Stimulated activated CD8-positive, alpha-beta memory T cell treated with anti-CD3 and anti-CD28 coated beads, Interleukin-12 subunit alpha, Interleukin-12 subunit beta, amount 100 ng/mL, for 4 hours (primary cell): ENCODE results near the gene ZNF431.
"Not testable (repeated sequence)": the region's sequence is repeated elsewhere in the genome, so short reads cannot be mapped to it uniquely, and the experiment has no call there.

Experiments
- DNase-seq: peaks from one replicate; pipeline ENCODE4 v3.0.0-alpha.2; 2020; ENCODE audit warnings: low read depth

Gene ZNF431

DNA sequence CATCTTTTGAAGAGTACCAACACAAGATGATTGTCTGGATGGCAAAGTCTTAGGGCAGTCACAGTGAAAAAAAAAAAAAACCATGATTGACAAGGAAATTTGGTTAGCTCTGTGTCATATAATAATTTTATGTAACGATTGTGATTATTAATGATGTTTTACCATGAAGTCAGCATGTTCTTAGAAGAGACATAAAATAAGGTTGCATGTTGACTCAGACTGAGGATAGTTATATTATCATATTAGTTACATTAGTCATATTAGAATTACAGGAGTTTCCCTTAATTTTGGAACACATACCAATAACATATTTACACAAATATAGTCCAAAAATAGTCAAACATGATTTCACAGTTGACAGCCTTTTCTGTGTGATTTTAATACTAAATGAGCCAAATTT, 5.7 kb downstream of the ZNF431 start:
- no peak for DNase-seq

DNA sequence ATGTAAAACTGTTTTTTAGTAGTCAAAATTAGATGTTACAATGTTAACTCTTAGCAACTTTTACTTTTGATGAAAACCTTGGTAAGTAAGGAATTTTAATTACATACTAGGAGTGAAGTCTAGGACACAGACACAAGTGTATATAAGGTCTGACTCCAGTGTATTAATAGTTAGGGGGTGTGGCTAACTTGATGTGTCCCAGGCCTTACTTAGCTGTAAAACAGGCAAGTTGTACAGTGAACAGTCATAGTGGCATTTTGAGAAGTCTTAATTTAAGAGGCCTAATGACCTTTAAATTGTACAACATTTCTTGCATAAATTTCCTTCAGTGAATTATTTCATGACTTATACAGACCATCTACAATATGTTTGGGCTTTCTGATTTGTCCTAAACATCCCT, 6.8 kb downstream of the ZNF431 start:
- no peak for DNase-seq

- no peak for DNase-seq
Observed at GRCh38 chr19:21149877-21150276, 8.0 kb downstream of the ZNF431 start.

DNA sequence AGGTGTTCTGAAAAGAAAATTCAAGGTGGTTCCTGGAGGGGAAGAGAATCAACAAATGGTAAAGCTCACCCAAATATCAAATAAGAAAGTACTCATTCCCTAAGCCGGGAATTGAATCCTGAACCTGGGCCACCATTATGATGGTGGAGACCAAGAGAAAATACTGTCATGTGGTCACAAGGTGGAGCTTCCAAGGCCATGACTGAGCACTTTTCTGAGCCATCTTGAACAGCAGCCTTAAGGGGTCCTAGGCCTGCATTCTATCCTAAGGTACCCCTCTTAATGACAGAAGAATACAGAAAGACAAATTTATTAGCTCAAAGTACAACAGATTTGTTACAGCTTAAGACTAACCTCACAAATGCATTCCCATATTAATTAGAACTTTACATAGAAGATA, 9.6 kb downstream of the ZNF431 start:
- no peak for DNase-seq

GRCh38 chr19:21158523-21159135, 16.8 kb downstream of the ZNF431 start:
- DNase-seq, result no peak

DNA sequence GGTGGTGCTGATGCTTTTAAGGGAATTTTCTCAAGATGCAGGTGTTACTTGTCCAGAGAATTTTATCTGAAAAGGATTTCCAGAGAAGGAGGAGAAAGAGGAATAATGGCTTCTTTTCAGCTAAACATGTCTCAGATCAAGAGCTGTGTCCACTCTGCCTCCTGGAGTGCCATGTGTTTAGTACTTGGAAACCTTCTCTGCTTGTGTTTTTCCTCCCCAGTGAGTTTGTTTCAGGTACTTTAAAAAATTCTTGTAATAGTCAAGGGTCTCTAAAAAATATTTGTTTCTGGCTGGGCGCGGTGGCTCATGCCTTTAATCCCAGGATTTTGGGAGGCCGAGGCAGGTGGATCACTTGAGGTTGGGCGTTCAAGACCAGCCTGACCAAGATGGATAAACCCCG, 22.7 kb downstream of the ZNF431 start:
- DNase-seq, result no peak

DNA sequence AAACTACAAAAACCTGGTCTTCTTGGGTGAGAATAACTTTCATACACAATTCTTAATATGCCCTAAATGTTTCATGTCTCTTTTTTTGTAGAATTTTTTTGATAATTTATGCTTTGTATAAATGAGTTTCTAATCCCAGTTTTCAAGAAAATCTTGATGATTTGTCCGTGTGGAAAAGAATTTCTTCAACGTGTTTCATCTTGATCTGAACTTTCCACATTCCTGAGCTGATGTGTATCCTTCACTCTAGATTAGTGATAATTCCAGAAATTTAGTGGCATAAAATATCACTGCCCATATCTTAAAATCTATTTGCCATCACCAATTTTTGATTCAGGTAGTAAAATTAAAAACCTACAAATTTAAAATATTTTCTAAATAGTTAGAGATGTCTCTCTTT, 24.6 kb downstream of the ZNF431 start:
- no peak for DNase-seq

- DNase-seq, result no peak
Observed at GRCh38 chr19:21197590-21198295, 55.9 kb downstream of the ZNF431 start.

- DNase-seq, result no peak
Observed at GRCh38 chr19:21202865-21203494, 61.1 kb downstream of the ZNF431 start.

DNA sequence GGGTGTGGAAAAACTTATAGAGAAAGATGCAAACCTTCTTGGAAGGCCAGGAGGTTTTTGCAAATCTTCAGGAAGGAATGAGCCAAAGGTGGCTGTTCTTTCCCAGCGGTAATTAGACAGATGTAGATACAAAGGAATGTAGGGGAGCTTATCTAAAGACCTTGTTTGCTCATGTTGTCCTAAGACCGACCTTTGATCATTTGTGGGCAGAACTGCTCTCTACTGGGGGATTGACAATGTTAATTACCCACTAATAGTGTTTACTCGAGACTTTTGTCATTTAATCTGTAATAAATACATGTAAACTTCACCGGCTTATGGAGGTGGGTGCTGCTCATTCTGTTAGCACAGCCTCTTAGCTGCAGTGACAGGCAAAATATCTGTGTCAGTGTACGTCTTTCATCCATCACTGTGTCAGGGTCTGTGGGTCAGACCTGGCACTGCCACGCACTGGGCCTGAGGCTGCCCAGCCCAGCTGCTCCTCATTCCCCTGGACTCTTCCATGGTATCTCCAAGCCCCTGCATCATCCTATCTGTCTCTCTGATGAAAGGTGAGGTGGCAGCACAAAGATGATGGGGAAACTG, 68.3 kb downstream of the ZNF431 start:
- no peak for DNase-seq

DNA sequence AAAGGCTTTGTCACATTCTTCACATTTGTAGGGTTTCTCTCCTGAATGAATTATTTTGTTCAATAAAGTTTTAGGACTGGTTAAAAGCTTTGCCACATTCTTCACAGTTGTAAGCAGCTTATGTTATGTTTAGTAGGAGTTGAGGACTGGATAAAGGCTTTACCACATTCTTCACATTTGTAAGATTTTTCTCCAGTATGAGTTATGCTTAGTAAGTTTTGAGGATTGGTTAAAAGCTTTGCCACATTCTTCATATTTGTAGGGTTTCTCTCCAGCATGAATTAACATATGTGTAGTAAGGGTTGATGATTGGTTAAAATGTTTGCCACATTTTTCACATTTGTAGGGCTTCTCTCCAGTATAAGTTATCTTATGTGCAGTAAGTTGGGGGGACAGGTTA, 79.9 kb downstream of the ZNF431 start:
- DNase-seq, result no peak

- not testable (repeated sequence) for DNase-seq
Observed at GRCh38 chr19:21229938-21230337, 88.1 kb downstream of the ZNF431 start.

GRCh38 chr19:21233691-21234090, 91.9 kb downstream of the ZNF431 start:
- DNase-seq, result no peak

DNA sequence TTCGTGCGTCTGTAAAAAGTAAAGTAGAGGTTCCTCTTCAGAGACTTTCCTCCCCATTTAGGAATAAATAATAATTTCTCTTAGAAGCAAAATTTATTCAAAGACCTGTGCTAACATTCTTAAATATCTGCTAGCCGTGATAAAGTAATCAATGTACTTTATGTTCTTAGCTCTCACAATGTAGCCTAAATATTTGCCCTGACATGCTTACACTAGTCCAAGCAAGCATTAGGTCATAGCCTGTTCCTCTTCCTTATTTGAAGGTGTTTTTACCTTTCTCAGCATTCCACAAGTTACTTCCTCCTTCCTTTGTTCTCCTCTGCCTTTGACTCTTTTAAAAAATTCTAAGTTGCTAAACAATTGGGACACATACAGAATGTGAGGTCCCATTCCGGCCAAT, 94.9 kb downstream of the ZNF431 start:
- DNase-seq, result not testable (repeated sequence)

GRCh38 chr19:21238670-21239069, 96.8 kb downstream of the ZNF431 start:
- no peak for DNase-seq
